CD4-positive, alpha-beta T cell treated with Interleukin-10 for 1 hour (primary cell): ENCODE measurements around the gene CLPTM1L.

Experiments used
- DNase-seq: peaks from one replicate; pipeline ENCODE4 v3.0.0-alpha.2; 2020

Gene CLPTM1L

GRCh38 chr5:1325191-1325741 is 19.6 kb downstream of the CLPTM1L start:
- no peak for DNase-seq

GRCh38 chr5:1324719-1325190 is 20.1 kb downstream of the CLPTM1L start:
- DNase-seq: no peak

DNA sequence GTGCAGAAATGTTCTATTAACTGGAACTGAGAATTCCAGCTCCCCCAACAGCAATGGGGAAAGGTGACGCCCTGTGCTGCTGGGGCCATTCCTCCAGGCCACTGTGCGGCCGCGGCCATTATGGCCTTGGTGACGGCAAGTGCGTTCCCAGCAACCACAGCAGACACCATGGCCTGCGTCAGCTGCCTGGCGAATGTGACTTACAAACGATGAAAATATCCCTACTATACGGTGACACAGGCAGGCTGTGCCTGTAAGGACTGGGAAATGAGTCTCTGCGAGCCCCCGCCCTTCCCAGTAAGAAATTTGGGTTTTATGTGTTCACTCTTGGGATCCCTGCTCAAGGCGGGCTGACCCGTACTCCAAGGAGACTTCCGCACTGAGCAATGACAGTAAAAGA is 20.6 kb downstream of the CLPTM1L start:
- no peak for DNase-seq

DNA sequence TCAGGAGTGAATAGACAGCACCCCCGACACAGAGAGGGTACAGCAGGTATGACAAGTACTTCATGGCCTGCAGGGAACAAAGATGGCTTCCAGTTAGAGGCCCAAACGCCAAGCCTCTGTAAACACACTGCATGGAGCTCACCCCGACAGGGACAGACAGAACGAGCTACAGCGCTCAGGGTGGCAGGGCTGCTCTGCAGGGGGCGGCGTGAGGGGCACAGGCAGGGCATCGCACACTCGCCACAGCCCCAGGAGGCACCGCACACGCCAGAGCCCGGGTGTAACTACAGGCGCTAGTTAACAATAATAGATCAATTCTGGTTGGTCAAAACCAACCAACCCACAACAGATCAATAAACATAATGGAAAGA is 21.1 kb downstream of the CLPTM1L start:
- no peak for DNase-seq

DNA sequence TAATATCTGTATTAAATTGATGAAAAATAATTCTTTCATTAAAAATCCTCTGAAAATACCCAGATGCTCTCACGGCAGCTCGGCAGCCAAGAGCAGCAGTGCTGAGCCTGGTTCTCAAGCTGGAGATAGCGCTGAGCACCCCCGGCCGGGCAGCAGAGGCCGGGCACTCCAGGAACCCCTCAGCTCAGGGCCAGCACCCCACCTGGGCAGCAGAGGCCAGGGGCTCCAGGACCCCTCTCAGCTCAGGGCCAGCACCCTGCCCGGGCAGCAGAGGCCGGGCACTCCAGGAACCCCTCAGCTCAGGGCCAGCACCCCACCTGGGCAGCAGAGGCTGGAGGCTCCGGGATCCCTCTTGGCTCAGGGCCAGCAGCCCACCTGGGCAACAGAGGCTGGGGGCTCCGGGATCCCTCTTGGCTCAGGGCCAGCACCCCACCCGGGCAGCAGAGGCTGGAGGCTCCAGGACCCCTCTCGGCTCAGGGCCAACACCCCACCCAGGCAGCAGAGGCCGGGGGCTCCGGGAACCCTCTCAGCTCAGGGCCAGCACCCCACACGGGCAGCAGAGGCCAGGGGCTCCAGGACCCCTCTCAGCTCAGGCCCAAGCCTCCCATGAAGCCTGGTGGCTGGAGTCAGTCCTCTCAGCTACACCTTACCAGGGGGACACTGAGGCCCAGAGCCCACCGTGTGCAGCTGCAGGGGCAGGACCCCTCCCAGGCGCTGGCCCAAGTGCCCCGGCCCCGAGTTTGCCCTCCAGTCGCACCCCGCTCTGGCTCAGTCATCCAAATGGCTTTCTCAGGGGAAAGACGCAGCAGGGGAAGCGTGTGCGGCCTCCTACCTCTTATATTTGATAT is 21.7 kb downstream of the CLPTM1L start:
- DNase-seq: no peak

DNA sequence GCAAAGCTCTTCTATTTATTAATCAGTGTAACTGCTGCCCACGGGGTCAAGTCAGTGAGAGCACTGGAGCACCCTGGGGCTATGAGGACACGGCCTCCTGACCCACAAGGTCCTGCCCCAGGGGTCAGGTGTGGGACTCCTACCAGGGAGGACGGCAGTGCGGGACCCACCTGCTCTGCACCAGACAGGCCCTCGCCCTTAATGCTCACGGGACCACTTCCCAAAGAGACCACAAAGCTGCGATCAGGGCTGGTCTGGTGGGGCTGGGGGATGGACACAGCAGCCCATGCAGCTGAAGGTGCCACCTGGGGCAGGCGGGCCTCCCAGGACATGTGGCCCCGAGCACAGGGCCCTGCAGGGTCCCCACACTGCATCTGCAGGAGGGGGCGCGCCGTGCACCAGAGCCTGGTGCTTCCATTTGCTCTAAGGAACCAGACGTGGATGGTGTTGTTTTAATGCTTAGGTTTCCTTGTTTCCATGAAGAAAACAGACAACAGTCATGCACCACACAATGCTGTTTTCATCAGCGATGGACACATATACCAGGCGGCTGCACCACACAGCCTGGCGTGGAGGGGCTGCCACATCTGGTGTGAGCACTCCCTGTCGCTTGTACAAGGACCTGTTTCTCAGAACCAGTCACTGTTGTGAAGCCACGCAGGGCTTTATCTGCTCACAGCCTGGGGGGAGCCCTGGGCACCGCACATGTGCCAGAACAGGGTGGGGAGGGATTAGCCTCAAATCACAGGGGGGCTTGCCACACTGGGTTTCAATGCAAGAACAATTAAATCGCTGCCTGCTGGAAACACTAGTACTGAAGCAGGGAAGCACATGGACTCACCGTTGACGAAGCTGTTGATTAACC is 22.6 kb downstream of the CLPTM1L start:
- DNase-seq: no peak

- no peak for DNase-seq
These were observed 23.3 kb downstream of the CLPTM1L start for GRCh38 chr5:1321576-1321975.

GRCh38 chr5:1320436-1321344 is 24.2 kb downstream of the CLPTM1L start:
- DNase-seq: no peak

DNA sequence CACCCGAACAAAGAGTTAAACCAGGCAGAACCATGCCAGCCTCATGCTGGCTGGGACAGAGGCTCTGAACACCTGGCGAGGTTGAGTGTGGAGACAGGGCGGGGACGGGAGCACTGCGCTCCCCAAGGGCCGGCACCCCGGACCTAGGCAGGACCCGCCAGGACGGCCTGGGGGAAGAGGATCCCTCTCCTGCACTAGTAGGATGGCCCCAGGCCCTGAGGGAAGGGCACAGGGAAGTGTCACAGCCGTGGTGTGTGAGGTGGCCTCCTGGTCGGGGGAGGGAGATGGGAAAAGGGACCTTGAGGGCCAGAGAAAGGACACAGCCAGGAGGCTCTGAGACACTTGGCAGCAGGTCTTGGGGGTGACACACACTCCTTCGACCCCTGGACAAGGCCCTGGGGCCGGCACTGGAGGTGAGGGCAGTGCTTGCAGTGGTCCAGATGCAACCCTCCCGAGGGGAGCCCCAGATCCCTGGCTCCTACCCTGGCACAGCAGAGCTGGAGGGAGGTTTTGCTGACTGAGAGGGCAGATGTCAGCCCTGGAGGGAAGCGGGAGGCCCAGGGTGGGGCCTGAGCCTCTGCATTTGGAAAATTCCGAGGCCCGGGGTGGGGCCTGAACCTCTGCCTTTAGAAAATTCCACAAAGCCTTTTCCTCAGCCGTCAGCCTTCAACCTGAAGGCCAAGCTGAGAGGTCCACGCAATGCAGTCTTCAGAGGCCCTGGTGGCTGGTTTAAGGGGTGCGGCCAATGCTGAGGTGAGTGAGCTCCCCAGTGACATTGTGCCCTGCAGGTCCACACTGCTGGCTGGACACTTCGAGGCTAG is 25.3 kb downstream of the CLPTM1L start:
- no peak for DNase-seq

DNA sequence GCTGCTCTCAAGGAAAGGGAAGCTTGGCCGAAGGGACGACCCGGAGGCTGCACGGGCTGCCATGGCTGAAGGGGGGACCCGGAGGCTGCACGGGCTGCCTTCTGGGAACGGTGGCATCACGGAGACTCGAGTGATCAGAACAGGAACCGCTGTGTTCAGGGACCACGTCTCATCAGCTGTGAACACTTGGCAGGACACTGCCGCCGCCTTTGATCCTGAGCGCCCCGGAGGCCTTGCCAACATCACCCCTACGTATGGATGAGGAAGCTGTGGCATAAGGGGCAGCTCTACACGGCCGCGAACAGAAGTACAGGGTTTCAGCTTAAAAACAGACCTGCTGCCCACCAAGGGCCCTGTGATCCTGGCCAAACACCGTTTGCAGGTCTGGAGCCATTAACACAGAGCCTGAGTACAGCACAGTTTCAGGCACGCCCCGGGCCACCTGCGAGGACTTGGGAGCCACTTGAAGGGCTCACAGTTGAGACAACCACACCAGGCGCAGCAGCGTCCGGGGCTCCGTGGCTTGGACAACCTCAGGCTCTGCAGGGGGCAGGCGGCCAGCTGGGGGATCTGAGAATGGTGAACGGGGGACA is 26.1 kb downstream of the CLPTM1L start:
- DNase-seq: no peak

GRCh38 chr5:1317921-1318565 is 26.9 kb downstream of the CLPTM1L start:
- no peak for DNase-seq

DNA sequence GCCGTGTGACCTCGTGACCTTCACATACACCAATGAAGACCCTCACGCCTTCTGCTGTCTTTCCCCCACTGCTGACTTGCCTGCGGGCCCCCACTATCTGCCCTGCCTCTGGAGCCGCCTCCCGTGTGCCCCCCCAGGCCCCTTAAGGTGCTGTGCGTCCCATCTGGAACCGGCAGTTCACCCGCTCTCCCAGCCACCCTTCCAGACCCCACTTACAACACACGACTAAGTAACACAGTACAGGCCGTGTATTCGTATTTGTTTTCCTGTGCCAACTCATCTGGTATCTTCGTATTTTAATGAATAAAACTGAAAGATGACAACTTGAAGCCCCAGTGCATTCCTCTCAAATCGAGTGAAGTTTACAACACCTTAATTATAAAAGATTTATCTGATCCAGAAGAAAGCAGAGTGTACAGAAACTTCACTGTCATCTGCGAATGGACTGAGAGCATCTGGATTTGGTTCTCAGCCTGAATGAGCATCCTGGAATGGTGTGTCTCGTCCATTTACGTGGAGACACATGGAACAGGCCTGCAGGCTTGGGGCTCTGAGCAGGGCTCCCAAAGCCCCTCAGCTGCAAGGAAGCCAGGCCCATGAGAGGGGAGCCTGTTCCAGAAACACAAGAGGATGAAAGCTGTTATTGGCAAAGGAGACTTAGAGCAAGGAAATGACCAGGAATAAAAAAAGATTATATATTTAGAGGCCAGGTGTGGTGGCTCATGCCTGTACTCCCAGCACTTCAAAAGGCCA is 28.1 kb downstream of the CLPTM1L start:
- DNase-seq: no peak

DNA sequence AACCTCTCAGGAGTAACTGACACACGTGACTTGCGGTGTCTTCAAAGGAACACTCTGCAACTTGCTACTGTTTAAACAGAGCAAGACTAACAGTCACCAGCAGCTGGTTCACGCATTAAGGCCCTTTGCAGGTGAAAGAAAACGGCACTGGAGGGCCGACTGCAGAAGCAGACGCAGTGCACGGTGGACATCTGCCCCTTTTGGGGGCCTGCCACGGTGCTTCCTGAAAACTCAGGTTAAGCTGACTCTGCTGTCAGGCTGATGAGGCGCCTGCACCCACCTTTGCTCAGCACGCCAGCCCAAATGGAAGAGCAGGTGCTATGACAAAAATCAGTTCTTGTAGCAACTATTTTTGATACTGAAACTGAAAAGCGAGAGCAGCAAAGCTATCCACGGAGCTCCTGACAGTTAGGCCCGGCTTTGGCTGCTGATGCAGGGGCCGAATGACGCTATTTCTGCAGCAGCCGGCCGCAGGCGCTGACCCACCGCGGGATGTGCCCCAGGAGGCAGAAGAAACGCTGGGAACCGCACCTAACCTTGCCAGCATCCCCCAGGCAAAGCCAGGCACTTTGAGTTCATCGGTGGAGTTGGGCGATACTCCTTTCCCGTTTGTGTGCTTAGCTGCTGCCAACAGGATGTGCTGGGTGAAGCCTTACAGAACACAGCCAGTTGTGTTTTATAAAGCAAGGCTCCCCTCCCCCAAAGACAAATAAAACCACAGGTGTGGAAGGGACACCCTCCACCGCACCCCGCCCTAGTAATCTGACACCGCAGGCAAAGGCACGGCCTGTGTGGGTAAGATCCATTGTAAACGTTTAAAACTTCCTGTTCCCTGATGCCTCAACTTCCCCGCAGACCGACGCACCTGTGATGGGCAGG is 29.0 kb downstream of the CLPTM1L start:
- DNase-seq: peak; percentile 74

- DNase-seq: no peak
These were observed 29.7 kb downstream of the CLPTM1L start for GRCh38 chr5:1315018-1315708.

- DNase-seq: no peak
These were observed 30.3 kb downstream of the CLPTM1L start for GRCh38 chr5:1314564-1314982.

DNA sequence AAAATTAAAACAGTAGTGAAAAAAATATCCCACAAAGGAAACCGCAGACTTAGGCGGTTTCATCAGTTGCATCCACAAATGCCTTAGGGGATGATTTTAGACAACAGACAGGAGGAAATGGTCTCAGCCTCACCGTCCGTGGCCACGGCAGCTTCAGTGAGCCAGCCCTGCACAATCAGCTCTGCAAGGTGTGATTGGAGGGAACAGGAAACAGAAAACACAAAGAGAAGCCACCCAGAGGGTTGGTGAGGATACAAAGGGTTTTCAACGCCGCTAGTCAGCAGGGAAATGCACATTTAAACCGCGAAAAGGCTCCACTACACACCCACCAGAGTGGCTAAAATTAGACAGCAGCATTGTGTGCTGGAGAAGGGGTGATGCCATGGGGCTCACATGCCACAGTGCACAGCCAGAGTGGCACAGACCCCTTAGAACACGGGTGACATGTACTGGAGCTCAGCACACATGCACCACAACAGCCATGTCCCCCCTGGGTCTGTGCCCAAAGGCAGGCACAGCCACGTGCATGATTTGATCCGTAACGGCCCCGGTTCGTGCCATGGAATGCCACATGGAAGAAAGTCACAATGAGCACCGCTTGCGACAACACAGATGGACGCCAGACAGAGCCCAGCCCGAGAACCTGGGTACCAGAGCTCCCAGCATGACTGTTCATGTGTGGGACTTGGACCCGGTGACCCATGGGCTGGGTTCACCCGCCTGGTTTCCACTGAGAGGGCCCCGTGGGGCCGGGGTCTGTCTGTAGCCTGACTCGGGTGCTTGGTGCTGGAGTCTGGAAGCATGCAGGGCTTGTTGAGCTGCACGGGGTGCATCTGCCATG is 31.7 kb downstream of the CLPTM1L start:
- DNase-seq: peak; percentile 55

DNA sequence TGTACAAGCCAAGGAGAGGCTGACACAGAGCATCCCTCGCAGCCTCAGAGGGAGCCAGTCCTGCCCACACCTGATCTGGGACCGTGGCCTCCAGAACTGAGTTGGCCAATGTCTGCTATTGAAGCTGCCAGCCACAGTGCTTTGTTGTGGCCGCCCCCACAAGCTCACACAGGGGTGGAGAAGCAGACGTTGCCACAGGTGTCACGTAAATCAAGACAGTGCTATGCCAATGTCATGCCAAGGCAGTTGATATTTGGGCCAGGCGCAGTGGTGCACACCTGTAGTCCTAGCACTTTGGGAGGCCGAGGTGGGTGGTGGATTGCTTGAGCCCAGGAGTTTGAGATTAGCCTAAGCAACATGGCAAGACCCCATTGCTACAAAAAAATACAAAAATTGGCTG is 32.7 kb downstream of the CLPTM1L start:
- DNase-seq: peak; percentile 51
